ENCODE results near the gene SLC25A3. TPM values are rescaled to one million over a fixed set of nuclear protein-coding genes. Genes with fewer than 3 reads are reported as not detected.
A peak's percentile ranks its signal among the peaks of the same experiment; 100 is the strongest.

SLC25A3 gene
- total and polyA plus RNA-seq, 9 of the 15 experiments (the other 6 are each of a cell fraction or from before 2014, with no cell fraction given), result 264 to 766 (median 495) TPM

DNA sequence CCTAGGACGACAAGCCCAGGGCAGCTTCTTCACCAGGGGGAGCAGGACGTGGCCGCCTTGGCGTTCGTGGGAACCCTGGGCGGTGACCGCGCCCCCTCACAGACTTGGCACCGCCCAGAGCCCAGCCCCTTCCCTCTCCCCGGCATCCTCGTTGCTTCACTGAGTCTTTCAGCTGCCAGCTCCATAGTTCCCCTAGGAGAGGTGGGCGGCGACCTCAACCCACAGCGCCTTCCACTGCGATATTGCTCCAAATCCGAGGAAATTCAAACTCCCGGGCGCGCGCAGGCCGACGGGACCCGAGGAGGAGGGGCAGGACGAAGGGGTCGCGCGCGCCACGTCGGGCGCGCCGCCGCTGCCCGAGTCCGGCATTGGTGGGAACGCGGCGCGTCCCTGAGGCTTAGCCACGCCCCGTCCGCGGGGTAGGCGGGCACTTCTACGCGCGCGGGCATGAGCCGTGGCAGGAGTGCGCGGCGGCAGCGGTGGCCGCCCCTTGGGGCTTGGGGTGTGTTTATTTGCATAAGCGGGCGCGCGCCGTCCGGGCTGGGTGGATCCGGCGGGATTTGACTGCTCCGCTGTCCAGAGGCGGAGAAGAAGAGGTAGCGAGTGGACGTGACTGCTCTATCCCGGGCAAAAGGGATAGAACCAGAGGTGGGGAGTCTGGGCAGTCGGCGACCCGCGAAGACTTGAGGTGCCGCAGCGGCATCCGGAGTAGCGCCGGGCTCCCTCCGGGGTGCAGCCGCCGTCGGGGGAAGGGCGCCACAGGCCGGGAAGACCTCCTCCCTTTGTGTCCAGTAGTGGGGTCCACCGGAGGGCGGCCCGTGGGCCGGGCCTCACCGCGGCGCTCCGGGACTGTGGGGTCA, 51.5 kb downstream of the SLC25A3 start, which contains the start of the genes APAF1 and IKBIP (continued):
- TF ChIP-seq, protein P1, sequence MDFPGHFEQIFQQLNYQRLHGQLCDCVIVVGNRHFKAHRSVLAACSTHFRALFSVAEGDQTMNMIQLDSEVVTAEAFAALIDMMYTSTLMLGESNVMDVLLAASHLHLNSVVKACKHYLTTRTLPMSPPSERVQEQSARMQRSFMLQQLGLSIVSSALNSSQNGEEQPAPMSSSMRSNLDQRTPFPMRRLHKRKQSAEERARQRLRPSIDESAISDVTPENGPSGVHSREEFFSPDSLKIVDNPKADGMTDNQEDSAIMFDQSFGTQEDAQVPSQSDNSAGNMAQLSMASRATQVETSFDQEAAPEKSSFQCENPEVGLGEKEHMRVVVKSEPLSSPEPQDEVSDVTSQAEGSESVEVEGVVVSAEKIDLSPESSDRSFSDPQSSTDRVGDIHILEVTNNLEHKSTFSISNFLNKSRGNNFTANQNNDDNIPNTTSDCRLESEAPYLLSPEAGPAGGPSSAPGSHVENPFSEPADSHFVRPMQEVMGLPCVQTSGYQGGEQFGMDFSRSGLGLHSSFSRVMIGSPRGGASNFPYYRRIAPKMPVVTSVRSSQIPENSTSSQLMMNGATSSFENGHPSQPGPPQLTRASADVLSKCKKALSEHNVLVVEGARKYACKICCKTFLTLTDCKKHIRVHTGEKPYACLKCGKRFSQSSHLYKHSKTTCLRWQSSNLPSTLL (IDR thresholded peaks at IDR 0.05), result no peak
- TF ChIP-seq, protein P2, sequence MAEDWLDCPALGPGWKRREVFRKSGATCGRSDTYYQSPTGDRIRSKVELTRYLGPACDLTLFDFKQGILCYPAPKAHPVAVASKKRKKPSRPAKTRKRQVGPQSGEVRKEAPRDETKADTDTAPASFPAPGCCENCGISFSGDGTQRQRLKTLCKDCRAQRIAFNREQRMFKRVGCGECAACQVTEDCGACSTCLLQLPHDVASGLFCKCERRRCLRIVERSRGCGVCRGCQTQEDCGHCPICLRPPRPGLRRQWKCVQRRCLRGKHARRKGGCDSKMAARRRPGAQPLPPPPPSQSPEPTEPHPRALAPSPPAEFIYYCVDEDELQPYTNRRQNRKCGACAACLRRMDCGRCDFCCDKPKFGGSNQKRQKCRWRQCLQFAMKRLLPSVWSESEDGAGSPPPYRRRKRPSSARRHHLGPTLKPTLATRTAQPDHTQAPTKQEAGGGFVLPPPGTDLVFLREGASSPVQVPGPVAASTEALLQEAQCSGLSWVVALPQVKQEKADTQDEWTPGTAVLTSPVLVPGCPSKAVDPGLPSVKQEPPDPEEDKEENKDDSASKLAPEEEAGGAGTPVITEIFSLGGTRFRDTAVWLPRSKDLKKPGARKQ (CRISPR knock-in tag; IDR thresholded peaks at IDR 0.05), result no peak
- TF ChIP-seq CSDE1 (IDR thresholded peaks at IDR 0.05) (no peak), ATF6 (CRISPR knock-in tag; IDR thresholded peaks at IDR 0.05) (no peak), SUPT5H (IDR thresholded peaks at IDR 0.05) (peak; percentile 83), RBM17 (IDR thresholded peaks at IDR 0.05; ENCODE audit: borderline replicate concordance, low read depth, low read length) (no peak), ARHGAP35 (IDR thresholded peaks at IDR 0.05; ENCODE audit: partially characterized antibody) (no peak), ZNF589 (CRISPR knock-in tag; IDR thresholded peaks at IDR 0.05; ENCODE audit: low read depth) (no peak), SIN3A (IDR thresholded peaks at IDR 0.05; ENCODE audit: borderline replicate concordance in 2 of 2, control insufficient read depth in 1 of 2, low read depth in 2 of 2, low read length in 2 of 2) (peak; percentile 31 to 76; a peak in 1 of 4 replicates), ZNF609 (CRISPR knock-in tag; IDR thresholded peaks at IDR 0.05; ENCODE audit: borderline replicate concordance) (no peak), NFE2L1 (tag; IDR thresholded peaks at IDR 0.05; ENCODE audit: borderline replicate concordance, low read depth) (no peak), BRF1 (IDR thresholded peaks at IDR 0.05; ENCODE audit: borderline replicate concordance, extremely low read depth, insufficient read length) (no peak)
- TF ChIP-seq, protein P3, sequence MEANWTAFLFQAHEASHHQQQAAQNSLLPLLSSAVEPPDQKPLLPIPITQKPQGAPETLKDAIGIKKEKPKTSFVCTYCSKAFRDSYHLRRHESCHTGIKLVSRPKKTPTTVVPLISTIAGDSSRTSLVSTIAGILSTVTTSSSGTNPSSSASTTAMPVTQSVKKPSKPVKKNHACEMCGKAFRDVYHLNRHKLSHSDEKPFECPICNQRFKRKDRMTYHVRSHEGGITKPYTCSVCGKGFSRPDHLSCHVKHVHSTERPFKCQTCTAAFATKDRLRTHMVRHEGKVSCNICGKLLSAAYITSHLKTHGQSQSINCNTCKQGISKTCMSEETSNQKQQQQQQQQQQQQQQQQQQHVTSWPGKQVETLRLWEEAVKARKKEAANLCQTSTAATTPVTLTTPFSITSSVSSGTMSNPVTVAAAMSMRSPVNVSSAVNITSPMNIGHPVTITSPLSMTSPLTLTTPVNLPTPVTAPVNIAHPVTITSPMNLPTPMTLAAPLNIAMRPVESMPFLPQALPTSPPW (CRISPR knock-in tag; IDR thresholded peaks at IDR 0.05), result peak; percentile 88

Data from K562 (cell line).